GM06990 (cell line): ENCODE data around the gene ANO5.

Source experiments
- DNase-seq: peaks from one replicate; pipeline ENCODE4 v3.0.0-alpha.2; 2011; ENCODE audit not compliant: insufficient read length; ENCODE audit errors: extremely low read depth
- H3K27me3 ChIP-seq: replicated peaks from 2 replicates; pipeline ENCODE4 v1.6.0; 2011; ENCODE audit warnings: low read length; ENCODE audit not compliant: control insufficient read depth, insufficient read depth
- H3K36me3 ChIP-seq: 2 replicates; pipeline ENCODE4 v1.5.1; 2011; ENCODE audit warnings: low read length; ENCODE audit not compliant: control insufficient read depth, insufficient read depth
- H3K4me3 ChIP-seq: replicated peaks from 2 replicates; pipeline ENCODE4 v1.5.1; 2011; ENCODE audit warnings: low read depth, mild to moderate bottlenecking, control low read depth, low read length
- TF ChIP-seq, protein P1 (sequence below): IDR thresholded peaks from 2 replicates; pipeline ENCODE4 v1.5.1; 2011; ENCODE audit warnings: low read length, control low read depth, mild to moderate bottlenecking, inconsistent platforms; ENCODE audit not compliant: insufficient read depth, poor library complexity, severe bottlenecking

Gene ANO5

DNA sequence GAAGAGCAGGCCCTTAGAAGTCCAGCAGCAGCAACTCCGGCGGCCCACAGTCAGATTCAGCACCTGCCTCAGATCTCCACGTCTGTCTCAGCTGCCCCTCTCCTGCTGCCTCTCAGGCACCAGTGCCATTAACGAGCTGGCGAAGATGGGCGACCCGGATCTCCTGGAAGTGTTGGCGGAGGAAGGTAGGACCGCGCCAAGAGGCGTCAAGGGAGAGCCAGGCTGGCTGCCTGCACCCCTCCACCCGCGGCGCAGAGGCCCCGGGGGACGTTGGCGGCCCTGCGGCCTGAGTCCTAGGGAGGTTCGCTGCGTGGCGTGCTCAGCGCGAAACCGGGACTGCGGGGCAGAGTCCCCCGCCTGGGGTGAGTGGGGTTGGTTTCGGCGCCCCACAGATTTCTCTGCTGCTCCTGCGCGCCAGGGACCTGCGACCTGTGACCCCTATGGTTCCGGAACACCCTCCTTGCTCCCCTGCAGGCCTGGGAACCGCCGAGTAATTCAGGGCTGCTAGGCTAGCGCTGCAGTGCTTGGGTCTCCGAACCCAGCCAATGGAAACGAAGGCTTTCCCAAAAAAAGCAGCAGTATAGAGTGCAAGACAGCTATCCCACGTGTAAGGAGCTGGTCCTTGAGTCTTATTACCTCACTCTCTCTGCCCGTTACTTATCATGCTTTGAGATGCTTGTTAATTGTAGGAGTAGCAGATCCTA, 615 bp downstream of the ANO5 start:
- H3K27me3 ChIP-seq: no peaks in the 10 kb centered on the region
- peak; percentile 64 for DNase-seq
- H3K36me3 ChIP-seq: no peaks in the 10 kb centered on the region
- peak overlapping the region; percentile 89 for H3K4me3 ChIP-seq
- TF ChIP-seq, protein P1, sequence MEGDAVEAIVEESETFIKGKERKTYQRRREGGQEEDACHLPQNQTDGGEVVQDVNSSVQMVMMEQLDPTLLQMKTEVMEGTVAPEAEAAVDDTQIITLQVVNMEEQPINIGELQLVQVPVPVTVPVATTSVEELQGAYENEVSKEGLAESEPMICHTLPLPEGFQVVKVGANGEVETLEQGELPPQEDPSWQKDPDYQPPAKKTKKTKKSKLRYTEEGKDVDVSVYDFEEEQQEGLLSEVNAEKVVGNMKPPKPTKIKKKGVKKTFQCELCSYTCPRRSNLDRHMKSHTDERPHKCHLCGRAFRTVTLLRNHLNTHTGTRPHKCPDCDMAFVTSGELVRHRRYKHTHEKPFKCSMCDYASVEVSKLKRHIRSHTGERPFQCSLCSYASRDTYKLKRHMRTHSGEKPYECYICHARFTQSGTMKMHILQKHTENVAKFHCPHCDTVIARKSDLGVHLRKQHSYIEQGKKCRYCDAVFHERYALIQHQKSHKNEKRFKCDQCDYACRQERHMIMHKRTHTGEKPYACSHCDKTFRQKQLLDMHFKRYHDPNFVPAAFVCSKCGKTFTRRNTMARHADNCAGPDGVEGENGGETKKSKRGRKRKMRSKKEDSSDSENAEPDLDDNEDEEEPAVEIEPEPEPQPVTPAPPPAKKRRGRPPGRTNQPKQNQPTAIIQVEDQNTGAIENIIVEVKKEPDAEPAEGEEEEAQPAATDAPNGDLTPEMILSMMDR: no peak

DNA sequence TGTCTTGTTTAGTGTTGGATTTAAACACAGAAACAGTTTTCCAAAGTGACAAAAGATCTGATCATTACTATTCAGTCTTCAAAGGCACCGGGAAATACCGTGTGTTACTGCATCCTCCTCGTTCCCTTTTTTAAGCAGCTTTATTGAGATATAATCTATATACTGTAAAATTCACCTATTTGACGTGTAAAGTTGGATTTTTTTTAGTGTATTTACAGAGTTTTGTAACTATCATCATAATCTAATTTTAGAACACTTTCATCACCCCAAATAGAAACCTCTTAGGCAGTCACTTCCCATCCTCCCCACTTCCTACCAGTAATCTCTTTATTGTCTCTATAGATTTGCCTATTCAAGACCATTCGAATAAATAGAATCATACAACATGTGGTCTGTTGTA, 1.4 kb downstream of the ANO5 start:
- DNase-seq: peak; percentile 26
- no peaks in the 10 kb centered on the region for H3K36me3 ChIP-seq
- H3K4me3 ChIP-seq: peak overlapping the region; percentile 89
- TF ChIP-seq, protein P1: no peak
- H3K27me3 ChIP-seq: no peaks in the 10 kb centered on the region

DNA sequence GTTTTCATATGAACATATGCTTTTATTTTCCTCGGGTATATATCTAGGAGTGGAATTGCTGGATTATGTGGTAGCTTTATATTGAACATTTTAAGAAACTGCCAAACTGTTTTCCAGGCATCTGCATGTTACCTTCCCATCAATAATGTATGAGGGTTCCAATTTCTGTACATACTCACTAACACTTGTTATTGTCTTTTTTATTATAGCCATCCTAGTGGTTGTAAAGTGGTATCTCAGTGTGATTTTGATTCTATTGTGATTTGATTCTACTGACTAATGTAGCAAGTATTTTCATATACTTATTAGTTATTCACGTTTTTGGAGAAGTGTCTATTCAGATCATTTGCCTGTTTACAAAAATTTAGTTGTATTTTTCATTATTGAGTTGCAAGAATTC, 2.0 kb downstream of the ANO5 start:
- Histone ChIP-seq H3K27me3 (no peaks in the 10 kb centered on the region), H3K36me3 (no peaks in the 10 kb centered on the region), H3K4me3 (peak overlapping the region; percentile 89)
- TF ChIP-seq, protein P1: no peak
- no peak for DNase-seq

DNA sequence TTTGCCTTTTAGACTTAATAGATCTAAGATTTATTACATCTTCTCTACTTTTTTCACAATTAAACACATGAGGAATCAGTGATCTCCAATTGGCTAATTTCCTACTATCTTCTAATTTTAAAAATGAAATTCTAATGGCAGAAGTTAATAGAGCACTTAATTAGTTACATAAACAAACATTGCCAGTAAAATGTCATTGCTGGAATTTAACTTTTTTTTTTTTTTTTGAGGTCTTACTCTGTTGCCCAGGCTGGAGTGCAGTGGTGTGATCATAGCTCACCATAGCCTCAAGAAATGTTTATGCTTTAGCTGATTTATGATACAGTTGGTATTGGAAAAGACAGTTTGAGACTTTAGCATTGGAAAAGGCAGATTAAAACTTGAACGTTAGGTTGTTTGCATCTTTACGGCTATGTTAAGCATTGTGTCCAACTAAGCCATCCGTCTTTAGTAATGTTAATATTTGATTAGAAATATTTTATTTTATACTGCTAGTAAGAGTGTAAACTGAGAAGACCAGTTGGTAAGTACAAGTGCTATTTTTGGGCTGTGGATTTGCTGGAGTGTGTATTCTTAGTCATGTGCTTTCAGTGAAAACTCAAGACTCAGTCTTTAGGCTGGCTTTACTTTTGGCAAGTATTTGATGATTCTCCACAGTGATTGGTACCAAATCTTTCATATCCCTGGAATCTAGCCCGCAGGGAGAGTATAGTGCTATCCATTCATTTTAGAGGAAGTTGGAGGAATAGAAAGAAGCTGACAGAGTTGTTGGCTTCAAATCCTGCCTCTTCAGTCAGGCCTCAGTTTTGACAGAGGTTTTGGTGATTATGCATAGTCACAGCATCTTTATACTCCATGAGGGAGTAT, 4.5 kb downstream of the ANO5 start:
- Histone ChIP-seq H3K27me3 (no peaks in the 10 kb centered on the region), H3K4me3 (no peak overlapping the region), H3K36me3 (no peaks in the 10 kb centered on the region)
- TF ChIP-seq, protein P1: no peak
- no peak for DNase-seq

DNA sequence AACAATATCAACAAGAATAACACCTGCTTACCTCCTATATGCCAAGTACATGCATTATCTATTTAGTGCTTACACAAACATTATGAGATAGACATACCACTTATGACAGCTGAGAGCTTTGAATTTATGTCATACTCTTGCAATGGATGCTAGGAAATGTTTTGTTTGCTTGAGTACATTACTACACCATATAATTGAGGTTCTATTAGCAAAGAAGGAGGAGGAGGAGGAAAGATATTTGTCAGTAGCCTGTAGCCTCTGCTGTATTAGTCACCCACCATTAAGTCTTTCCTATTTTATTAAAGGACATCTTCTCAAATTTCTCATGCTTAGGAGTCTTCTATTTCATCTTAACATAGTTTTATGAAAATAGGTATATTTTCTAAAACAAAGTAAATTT, 6.4 kb downstream of the ANO5 start:
- H3K27me3 ChIP-seq: no peaks in the 10 kb centered on the region
- no peak overlapping the region for H3K4me3 ChIP-seq
- H3K36me3 ChIP-seq: no peaks in the 10 kb centered on the region
- TF ChIP-seq, protein P1: no peak
- DNase-seq: no peak
